Spleen (tissue), 7 donors: ENCODE data around the gene CPOX.

Experiments
- POLR2A ChIP-seq, 3 donors: fragments of 450-650 bp; IDR thresholded peaks; one replicate each; pipeline ENCODE4 v1.5.1; 2017; ENCODE audit warnings: antibody characterized with exemption in 3 of 3, mild to moderate bottlenecking in 1 of 3
- TF ChIP-seq, protein P1 (sequence below), 11 experiments: fragments of 200-600 bp in 7 of 11; fragments of 450-650 bp in 4 of 11; sonication (generic) in 4 of 11; IDR thresholded peaks in 8 of 11; conservative IDR thresholded peaks in 3 of 11; 1 replicate in 7 of 11; 2 replicates in 4 of 11; pipeline versions ENCODE4 v1.4.0 to v1.8.0; 2016 to 2021; ENCODE audit warnings: antibody characterized with exemption in 11 of 11, inconsistent platforms in 4 of 11, mild to moderate bottlenecking in 1 of 11
- donor health status: DM: no; HTN: no; CAD: no; lungs with moderate emphysema.
- donor health status: DM: no; HTN: no; CAD: no.
- donor health status: DM: no; HTN: no; CAD: no.

DNA sequence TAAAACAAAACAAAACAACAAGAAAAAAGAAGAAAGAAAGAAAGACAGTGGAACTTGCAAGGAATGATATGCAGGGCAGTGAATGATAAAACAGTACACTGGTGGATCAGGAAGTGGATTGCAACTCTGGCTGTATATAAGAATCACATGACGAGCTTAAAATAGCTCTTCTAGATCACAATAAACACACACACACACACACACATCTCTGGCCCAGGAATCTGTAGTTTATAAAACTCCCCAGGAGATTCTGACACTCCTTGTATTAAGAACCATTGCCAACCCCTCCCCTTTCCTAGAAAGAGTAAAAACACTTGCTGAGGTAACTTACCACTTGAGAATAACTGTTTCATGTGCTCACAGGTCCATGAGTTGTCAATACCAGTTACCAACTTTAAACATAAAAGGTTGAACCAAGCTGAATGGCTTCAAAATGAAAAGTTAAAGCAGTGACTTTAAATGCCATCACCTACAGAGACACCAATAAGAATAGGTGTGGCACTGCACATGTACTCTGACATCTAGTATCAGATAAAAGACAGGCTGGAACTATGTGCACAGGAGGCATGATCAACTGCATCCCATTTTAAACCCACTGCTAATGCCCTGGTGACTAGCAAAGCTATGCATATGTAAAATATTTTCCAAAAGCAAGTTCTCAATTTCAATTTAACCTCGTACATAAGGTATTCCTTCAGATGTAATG is 3.9 kb downstream of the CPOX start:
- TF ChIP-seq, protein P1, sequence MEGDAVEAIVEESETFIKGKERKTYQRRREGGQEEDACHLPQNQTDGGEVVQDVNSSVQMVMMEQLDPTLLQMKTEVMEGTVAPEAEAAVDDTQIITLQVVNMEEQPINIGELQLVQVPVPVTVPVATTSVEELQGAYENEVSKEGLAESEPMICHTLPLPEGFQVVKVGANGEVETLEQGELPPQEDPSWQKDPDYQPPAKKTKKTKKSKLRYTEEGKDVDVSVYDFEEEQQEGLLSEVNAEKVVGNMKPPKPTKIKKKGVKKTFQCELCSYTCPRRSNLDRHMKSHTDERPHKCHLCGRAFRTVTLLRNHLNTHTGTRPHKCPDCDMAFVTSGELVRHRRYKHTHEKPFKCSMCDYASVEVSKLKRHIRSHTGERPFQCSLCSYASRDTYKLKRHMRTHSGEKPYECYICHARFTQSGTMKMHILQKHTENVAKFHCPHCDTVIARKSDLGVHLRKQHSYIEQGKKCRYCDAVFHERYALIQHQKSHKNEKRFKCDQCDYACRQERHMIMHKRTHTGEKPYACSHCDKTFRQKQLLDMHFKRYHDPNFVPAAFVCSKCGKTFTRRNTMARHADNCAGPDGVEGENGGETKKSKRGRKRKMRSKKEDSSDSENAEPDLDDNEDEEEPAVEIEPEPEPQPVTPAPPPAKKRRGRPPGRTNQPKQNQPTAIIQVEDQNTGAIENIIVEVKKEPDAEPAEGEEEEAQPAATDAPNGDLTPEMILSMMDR (IDR thresholded peaks at IDR 0.05 in 8 of 11, conservative IDR thresholded peaks at IDR 0.05 in 3 of 11), result no peak
- TF ChIP-seq POLR2A (IDR thresholded peaks at IDR 0.05), result no peak
